GM12878 (cell line): ENCODE results near the gene IFT25. TPM values are rescaled to one million over a fixed set of nuclear protein-coding genes. Genes with fewer than 3 reads are reported as not detected.

Experiments
- ATAC-seq: fragments of 200-7000 bp; cut with Tn5 transposase; 3 replicates; pipeline ENCODE4 v1.9.1; 2020; ENCODE audit warnings: mild to moderate bottlenecking, moderate library complexity
- BruUV-seq: library from RNA; stranded (reverse); fragments of 400-500 nt; replicated peaks from 2 replicates; lab custom pipeline; 2021; lab: Mats Ljungman, UMichigan
- CTCF ChIA-PET: fragments of 300-600 bp; sonication (Branson Sonifier 250); formaldehyde crosslinking; extraction: SDS; loops from one replicate; lab custom pipeline; 2021; ENCODE audit warnings: inconsistent platforms; lab: Yijun Ruan, JAX
- POLR2A ChIA-PET: fragments of 350-600 bp; formaldehyde crosslinking; extraction: SDS; loops from one replicate; lab custom pipeline; 2021; ENCODE audit warnings: inconsistent platforms; lab: Charles Lee
- RAD21 ChIA-PET: fragments of 300-600 bp; sonication (Branson Sonifier 250); formaldehyde crosslinking; loops from one replicate; lab custom pipeline; 2023; ENCODE audit warnings: antibody characterized with exemption; ENCODE audit not compliant: unreplicated experiment; lab: Charles Lee
- SMC1A ChIA-PET: fragments of 300-600 bp; sonication (Branson Sonifier 250); formaldehyde crosslinking; loops from one replicate; lab custom pipeline; 2023; ENCODE audit not compliant: unreplicated experiment, uncharacterized antibody; lab: Charles Lee
- DNase-seq: peaks from one replicate; pipeline ENCODE4 v3.0.0-alpha.2; 2011; ENCODE audit warnings: low read depth, low spot score
- FAIRE-seq: peaks from 3 replicates; lab custom pipeline; 2011; peaks lifted over from hg19 to GRCh38; lab: Jason Lieb, UNC
- H2AFZ ChIP-seq: 2 replicates; pipeline ENCODE4 v1.6.0; 2011; ENCODE audit warnings: low read depth, low read length, control low read depth; ENCODE audit not compliant: control insufficient read depth
- H3K27ac ChIP-seq: 2 replicates; pipeline ENCODE4 v1.5.1; 2011; ENCODE audit warnings: control low read depth; ENCODE audit not compliant: control insufficient read depth, insufficient read depth
- H3K27me3 ChIP-seq, 2 experiments: replicated peaks in 1 of 2; 2 replicates each; pipeline versions ENCODE4 v1.6.0 to v1.6.1; 2011; ENCODE audit warnings: low read length in 1 of 2; ENCODE audit not compliant: control insufficient read depth in 2 of 2, insufficient read depth in 2 of 2
- H3K36me3 ChIP-seq, 2 experiments: 2 replicates each; pipeline ENCODE4 v1.5.1; 2011; ENCODE audit warnings: low read length in 1 of 2; ENCODE audit not compliant: control insufficient read depth in 2 of 2, insufficient read depth in 2 of 2
- H3K4me1 ChIP-seq: 2 replicates; pipeline ENCODE4 v1.6.1; 2011; ENCODE audit warnings: mild to moderate bottlenecking, low read length, moderate library complexity, mixed read lengths; ENCODE audit not compliant: control insufficient read depth, insufficient read depth
- H3K4me2 ChIP-seq: 2 replicates; pipeline ENCODE4 v1.6.0; 2011; ENCODE audit warnings: control low read depth; ENCODE audit not compliant: control insufficient read depth, insufficient read depth
- H3K4me3 ChIP-seq: fragments of 200-600 bp; sonication (generic); 2 replicates; pipeline ENCODE4 v1.5.1; 2016
- H3K79me2 ChIP-seq: 2 replicates; pipeline ENCODE4 v1.6.0; 2011; ENCODE audit warnings: low read length; ENCODE audit not compliant: control insufficient read depth, insufficient read depth
- H3K9ac ChIP-seq: 2 replicates; pipeline ENCODE4 v1.8.0; 2011; ENCODE audit warnings: low read length, control low read depth, mixed read lengths; ENCODE audit not compliant: control insufficient read depth, insufficient read depth
- H3K9me3 ChIP-seq: replicated peaks from 3 replicates; pipeline ENCODE4 v1.5.1; 2011; ENCODE audit warnings: mild to moderate bottlenecking, low read length; ENCODE audit not compliant: control insufficient read depth, insufficient read depth
- H4K20me1 ChIP-seq: 2 replicates; pipeline ENCODE4 v1.6.0; 2011; ENCODE audit not compliant: control insufficient read depth, insufficient read depth
- FOXK2 ChIP-seq: fragments of 450-650 bp; IDR thresholded peaks from 2 replicates; pipeline ENCODE4 v1.6.1; 2017; ENCODE audit warnings: mild to moderate bottlenecking, moderate library complexity
- RAD21 ChIP-seq: IDR thresholded peaks from 2 replicates; pipeline ENCODE4 v1.6.1; 2011; ENCODE audit warnings: mild to moderate bottlenecking, low read depth, low read length, moderate library complexity; ENCODE audit not compliant: insufficient read depth
- SIX5 ChIP-seq: IDR thresholded peaks from 2 replicates; pipeline ENCODE4 v1.6.1; 2011; ENCODE audit warnings: mild to moderate bottlenecking, low read depth, low read length, moderate library complexity; ENCODE audit not compliant: severe bottlenecking
- SMC3 ChIP-seq: IDR thresholded peaks from 2 replicates; pipeline ENCODE4 v1.6.1; 2011; ENCODE audit warnings: low read length, improper control_type of control experiment, borderline replicate concordance
- ZNF384 ChIP-seq: IDR thresholded peaks from 2 replicates; pipeline ENCODE4 v1.6.1; 2012; ENCODE audit warnings: low read depth, mild to moderate bottlenecking, low read length, improper control_type of control experiment, borderline replicate concordance
- in situ Hi-C: fragments of 300-500 bp; cut with MboI; formaldehyde crosslinking; loops from 9 replicates; pipeline ENCODE4 v1.14.3; 2018; ENCODE audit warnings: mixed read lengths
- intact Hi-C: fragments of 100-400 bp; cut with micrococcal nuclease; formaldehyde crosslinking; loops from one replicate; pipeline ENCODE4 v1.14.2; 2022; ENCODE audit not compliant: unreplicated experiment
- polyA plus RNA-seq, 11 experiments: library from polyadenylated mRNA; depleted of rRNA in 4 of 11; unstranded in 6 of 11; stranded (reverse) in 5 of 11; fragments of >200 nt; fragmentation: Nextera tagmentation in 4 of 11; fragmentation: Illumina TruSeq in 1 of 11; extraction: Ambion mirVana in 4 of 11; extraction: Trizol in 1 of 11; gene quantifications; 1 replicate in 1 of 11; 2 replicates in 10 of 11; pipeline versions ENCODE4 v1.2.1 to v1.2.3, GENCODE V29; 2011 to 2016; ENCODE audit warnings: inconsistent platforms in 2 of 11, missing spikeins in 2 of 11, low read depth in 1 of 11
- total RNA-seq, 4 experiments: library from RNA; depleted of rRNA in 3 of 4; stranded (reverse); fragments of >200 nt in 3 of 4; fragmentation: Illumina TruSeq in 1 of 4; extraction: Trizol in 1 of 4; gene quantifications; 2 replicates each; pipeline versions ENCODE4 v1.2.1 to v1.2.3, GENCODE V29; 2013 to 2021
- TF ChIP-seq, protein P1 (sequence below): IDR thresholded peaks from 2 replicates; pipeline ENCODE4 v1.6.1; 2012; ENCODE audit warnings: improper control_type of control experiment, low read depth, low read length; ENCODE audit not compliant: insufficient replicate concordance
- TF ChIP-seq, protein P2 (sequence below), 3 experiments: IDR thresholded peaks in 2 of 3; conservative IDR thresholded peaks in 1 of 3; 2 replicates each; pipeline ENCODE4 v1.5.1; 2011; ENCODE audit warnings: low read depth in 3 of 3, low read length in 3 of 3, mild to moderate bottlenecking in 3 of 3, control low read depth in 2 of 3, moderate library complexity in 2 of 3, inconsistent platforms in 1 of 3, mixed read lengths in 1 of 3; ENCODE audit not compliant: control insufficient read depth in 2 of 3, insufficient read depth in 1 of 3; ENCODE audit errors: extremely low read depth in 1 of 3

The IFT25 gene
- total and polyA plus RNA-seq, 10 of the 15 experiments (the other 5 are each of a cell fraction or from before 2014, with no cell fraction given) = 55.7 to 242 (median 131) TPM

DNA sequence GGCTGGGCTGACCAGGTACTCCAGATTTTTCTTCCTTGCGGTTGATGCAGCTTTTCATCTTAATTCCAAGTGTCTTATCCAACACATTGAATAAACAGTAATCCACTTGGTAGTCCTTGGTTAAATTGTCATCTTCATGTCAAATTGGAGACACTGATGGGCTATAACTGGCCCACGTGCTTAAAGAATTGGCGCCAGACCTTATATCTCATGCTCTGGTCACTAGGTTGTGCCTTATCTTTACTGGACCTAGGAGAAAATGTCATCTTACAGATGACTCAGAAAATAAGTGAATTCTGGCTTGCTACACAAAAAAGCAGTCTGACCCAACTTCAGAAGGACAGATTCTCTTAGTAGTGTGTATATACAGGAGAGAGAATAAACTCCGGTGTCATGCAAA is 16.9 kb upstream of the IFT25 start (continued):
- TF ChIP-seq, protein P1, sequence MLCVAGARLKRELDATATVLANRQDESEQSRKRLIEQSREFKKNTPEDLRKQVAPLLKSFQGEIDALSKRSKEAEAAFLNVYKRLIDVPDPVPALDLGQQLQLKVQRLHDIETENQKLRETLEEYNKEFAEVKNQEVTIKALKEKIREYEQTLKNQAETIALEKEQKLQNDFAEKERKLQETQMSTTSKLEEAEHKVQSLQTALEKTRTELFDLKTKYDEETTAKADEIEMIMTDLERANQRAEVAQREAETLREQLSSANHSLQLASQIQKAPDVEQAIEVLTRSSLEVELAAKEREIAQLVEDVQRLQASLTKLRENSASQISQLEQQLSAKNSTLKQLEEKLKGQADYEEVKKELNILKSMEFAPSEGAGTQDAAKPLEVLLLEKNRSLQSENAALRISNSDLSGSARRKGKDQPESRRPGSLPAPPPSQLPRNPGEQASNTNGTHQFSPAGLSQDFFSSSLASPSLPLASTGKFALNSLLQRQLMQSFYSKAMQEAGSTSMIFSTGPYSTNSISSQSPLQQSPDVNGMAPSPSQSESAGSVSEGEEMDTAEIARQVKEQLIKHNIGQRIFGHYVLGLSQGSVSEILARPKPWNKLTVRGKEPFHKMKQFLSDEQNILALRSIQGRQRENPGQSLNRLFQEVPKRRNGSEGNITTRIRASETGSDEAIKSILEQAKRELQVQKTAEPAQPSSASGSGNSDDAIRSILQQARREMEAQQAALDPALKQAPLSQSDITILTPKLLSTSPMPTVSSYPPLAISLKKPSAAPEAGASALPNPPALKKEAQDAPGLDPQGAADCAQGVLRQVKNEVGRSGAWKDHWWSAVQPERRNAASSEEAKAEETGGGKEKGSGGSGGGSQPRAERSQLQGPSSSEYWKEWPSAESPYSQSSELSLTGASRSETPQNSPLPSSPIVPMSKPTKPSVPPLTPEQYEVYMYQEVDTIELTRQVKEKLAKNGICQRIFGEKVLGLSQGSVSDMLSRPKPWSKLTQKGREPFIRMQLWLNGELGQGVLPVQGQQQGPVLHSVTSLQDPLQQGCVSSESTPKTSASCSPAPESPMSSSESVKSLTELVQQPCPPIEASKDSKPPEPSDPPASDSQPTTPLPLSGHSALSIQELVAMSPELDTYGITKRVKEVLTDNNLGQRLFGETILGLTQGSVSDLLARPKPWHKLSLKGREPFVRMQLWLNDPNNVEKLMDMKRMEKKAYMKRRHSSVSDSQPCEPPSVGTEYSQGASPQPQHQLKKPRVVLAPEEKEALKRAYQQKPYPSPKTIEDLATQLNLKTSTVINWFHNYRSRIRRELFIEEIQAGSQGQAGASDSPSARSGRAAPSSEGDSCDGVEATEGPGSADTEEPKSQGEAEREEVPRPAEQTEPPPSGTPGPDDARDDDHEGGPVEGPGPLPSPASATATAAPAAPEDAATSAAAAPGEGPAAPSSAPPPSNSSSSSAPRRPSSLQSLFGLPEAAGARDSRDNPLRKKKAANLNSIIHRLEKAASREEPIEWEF = no peak
- TF ChIP-seq, all 136 proteins: peak for 0

DNA sequence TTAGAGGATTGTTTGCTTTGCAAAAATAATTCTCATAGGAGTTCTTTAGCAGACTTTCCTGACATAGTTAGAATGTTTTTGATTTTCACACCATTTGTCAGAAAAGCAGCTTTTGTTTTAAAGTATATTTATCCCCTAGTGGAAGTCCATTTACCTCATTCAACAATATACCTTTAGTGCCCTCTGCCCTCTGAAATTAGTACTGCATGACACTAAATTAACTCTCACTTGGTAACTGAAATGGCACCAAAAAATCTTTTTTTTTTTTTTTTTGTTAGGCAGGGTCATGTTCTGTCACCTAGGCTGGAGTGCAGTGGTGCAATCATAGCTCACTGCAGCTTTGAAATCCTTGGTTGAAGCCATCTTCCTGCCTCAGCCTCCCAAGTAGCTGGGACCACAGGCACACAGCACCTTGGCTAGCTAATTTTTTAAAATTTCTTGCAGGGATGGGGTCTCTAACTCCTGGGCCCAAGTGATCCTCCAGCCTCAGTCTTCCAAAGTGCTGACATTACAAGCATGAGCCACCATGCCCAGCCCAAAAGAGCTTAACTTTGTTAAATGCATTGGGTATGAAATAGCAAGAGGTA is 14.3 kb upstream of the IFT25 start:
- peaks cover 11% of the 10 kb centered on the region; the same call in 1 of the 2 replicates for H3K4me1 ChIP-seq
- DNase-seq (no peak), FAIRE-seq (peak; percentile 7)
- intact Hi-C loops (loop anchor here (1.0 to 10.0 kb wide), 2 partner anchors 98 to 475 kb away; no protein-coding TSS in a partner anchor), in situ Hi-C loops (loop anchor here (5.0 to 25.0 kb wide), 3 partner anchors 53 to 472 kb away; no protein-coding TSS in a partner anchor)
- H4K20me1 ChIP-seq = no peaks in the 10 kb centered on the region
- H3K27ac ChIP-seq = no peak overlapping the region
- no peaks in the 10 kb centered on the region for H3K27me3 ChIP-seq
- no TSS peak for BruUV-seq
- peaks cover 2% of the 10 kb centered on the region for H3K79me2 ChIP-seq
- RAD21 ChIA-PET = interaction anchor here (0.6 to 3.2 kb wide), 18 partner anchors 9 to 530 kb away, joined by 3 to 72 read pairs (median 4); partner anchors contain the start of genes IFT25, LRRC42, NDC1 and TMEM59
- TF ChIP-seq SIX5 (no peak), RAD21 (peak; percentile 74), FOXK2 (no peak), ZNF384 (0 out of 2 replicates have a peak, but pooled peaks have one; percentile 36), SMC3 (peak; percentile 64)
- TF ChIP-seq, protein P2, sequence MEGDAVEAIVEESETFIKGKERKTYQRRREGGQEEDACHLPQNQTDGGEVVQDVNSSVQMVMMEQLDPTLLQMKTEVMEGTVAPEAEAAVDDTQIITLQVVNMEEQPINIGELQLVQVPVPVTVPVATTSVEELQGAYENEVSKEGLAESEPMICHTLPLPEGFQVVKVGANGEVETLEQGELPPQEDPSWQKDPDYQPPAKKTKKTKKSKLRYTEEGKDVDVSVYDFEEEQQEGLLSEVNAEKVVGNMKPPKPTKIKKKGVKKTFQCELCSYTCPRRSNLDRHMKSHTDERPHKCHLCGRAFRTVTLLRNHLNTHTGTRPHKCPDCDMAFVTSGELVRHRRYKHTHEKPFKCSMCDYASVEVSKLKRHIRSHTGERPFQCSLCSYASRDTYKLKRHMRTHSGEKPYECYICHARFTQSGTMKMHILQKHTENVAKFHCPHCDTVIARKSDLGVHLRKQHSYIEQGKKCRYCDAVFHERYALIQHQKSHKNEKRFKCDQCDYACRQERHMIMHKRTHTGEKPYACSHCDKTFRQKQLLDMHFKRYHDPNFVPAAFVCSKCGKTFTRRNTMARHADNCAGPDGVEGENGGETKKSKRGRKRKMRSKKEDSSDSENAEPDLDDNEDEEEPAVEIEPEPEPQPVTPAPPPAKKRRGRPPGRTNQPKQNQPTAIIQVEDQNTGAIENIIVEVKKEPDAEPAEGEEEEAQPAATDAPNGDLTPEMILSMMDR (IDR thresholded peaks at IDR 0.05 in 2 of 3, conservative IDR thresholded peaks at IDR 0.05 in 1 of 3; ENCODE audit: control insufficient read depth in 2 of 3, extremely low read depth in 1 of 3, insufficient read depth in 1 of 3, low read depth in 3 of 3, low read length in 3 of 3) = peak; percentile 42 to 67 (median 57); a peak in 5 of 6 replicates
- TF ChIP-seq, all 136 proteins: peak for 4
- Histone ChIP-seq H3K9me3 (no peaks in the 10 kb centered on the region), H2AFZ (no peak overlapping the region), H3K36me3 (peaks cover 0 to 21% of the 10 kb centered on the region in 2 experiments), H3K4me2 (no peak overlapping the region), H3K4me3 (no peak overlapping the region), H3K9ac (no peak overlapping the region)
- POLR2A ChIA-PET = interaction anchor here (0.6 to 2.5 kb wide), 6 partner anchors 9 to 99 kb away, joined by 3 to 10 read pairs (median 4); no protein-coding TSS in a partner anchor
- SMC1A ChIA-PET = interaction anchor here (0.6 to 3.7 kb wide), 22 partner anchors 11 to 746 kb away, joined by 3 to 62 read pairs (median 4); partner anchors contain the start of gene IFT25
- ATAC-seq = peak; percentile 81
- CTCF ChIA-PET = interaction anchor here (0.6 to 7.4 kb wide), 39 partner anchors 11 to 1991 kb away, joined by 3 to 232 read pairs (median 4); partner anchors contain the start of genes IFT25, LRRC42, NDC1 and YIPF1
